K562 (cell line): ENCODE results near the gene NIPBL. TPM values are rescaled to one million over a fixed set of nuclear protein-coding genes. Genes with fewer than 3 reads are reported as not detected.

Experiments
- ATAC-seq: fragments of 200-7000 bp; cut with Tn5 transposase; 3 replicates; pipeline ENCODE4 v1.9.1; 2020; ENCODE audit warnings: moderate library complexity
- BruUV-seq: library from RNA; stranded (reverse); fragments of 400-500 nt; replicated peaks from 2 replicates; lab custom pipeline; 2021; lab: Mats Ljungman, UMichigan
- CTCF ChIA-PET: fragments of 300-600 bp; formaldehyde crosslinking; extraction: SDS; loops from one replicate; lab custom pipeline; 2021; ENCODE audit warnings: low intra/inter-chr PET ratio; lab: Yijun Ruan, JAX
- POLR2A ChIA-PET: fragments of 300-600, 350-650 bp; sonication (Branson Sonifier 250); formaldehyde crosslinking; extraction: SDS; loops from one replicate; lab custom pipeline; 2021; ENCODE audit warnings: antibody characterized with exemption, inconsistent platforms; lab: Yijun Ruan, JAX
- DNase-seq, 4 experiments: peaks; one replicate each; pipeline versions ENCODE4 v3.0.0 to v3.0.0-alpha.2; 2011 to 2018; ENCODE audit warnings: low spot score in 3 of 4, mixed read lengths in 3 of 4; ENCODE audit errors: extremely low read depth in 1 of 4
- FAIRE-seq: peaks from 2 replicates; lab custom pipeline; 2011; peaks lifted over from hg19 to GRCh38; lab: Jason Lieb, UNC
- H2AFZ ChIP-seq: 2 replicates; pipeline ENCODE4 v1.6.0; 2011; ENCODE audit warnings: low read depth, low read length, control low read depth, inconsistent platforms
- H3K27ac ChIP-seq: fragments of 200-600 bp; 3 replicates; pipeline ENCODE4 v1.8.0; 2011; ENCODE audit warnings: low read depth, mild to moderate bottlenecking, control low read depth, inconsistent platforms, low read length, moderate library complexity, mixed read lengths; ENCODE audit errors: extremely low read depth
- H3K27me3 ChIP-seq, 2 experiments: fragments of 300-600 bp in 1 of 2; 2 replicates in 1 of 2; 3 replicates in 1 of 2; pipeline versions ENCODE4 v1.6.0 to v1.8.0; 2011; ENCODE audit warnings: inconsistent platforms in 2 of 2, low read length in 2 of 2, mild to moderate bottlenecking in 1 of 2, mixed read lengths in 1 of 2, moderate library complexity in 1 of 2; ENCODE audit not compliant: control insufficient read depth in 2 of 2, insufficient read depth in 2 of 2
- H3K36me3 ChIP-seq: fragments of 300-600 bp; 3 replicates; pipeline ENCODE4 v1.8.0; 2011; ENCODE audit warnings: mild to moderate bottlenecking, low read length, inconsistent platforms; ENCODE audit not compliant: control insufficient read depth, insufficient read depth
- H3K4me1 ChIP-seq, 2 experiments: fragments of 200-600 bp in 1 of 2; replicated peaks in 1 of 2; 2 replicates in 1 of 2; 3 replicates in 1 of 2; pipeline versions ENCODE4 v1.5.1 to v1.8.0; 2011; ENCODE audit warnings: inconsistent platforms in 2 of 2, low read length in 2 of 2, mild to moderate bottlenecking in 1 of 2, mixed read lengths in 1 of 2, moderate library complexity in 1 of 2; ENCODE audit not compliant: control insufficient read depth in 2 of 2, insufficient read depth in 2 of 2
- H3K4me2 ChIP-seq: 2 replicates; pipeline ENCODE4 v1.6.1; 2011; ENCODE audit warnings: low read length, control low read depth, inconsistent platforms, mixed read lengths; ENCODE audit not compliant: insufficient read depth
- H3K4me3 ChIP-seq: fragments of 200-600 bp; sonication (generic), shearing (Covaris generic); 2 replicates; pipeline ENCODE4 v1.5.1; 2016; ENCODE audit warnings: control low read depth, inconsistent platforms
- H3K79me2 ChIP-seq: fragments of 200-600 bp; 3 replicates; pipeline ENCODE4 v1.8.0; 2011; ENCODE audit warnings: low read length, inconsistent platforms; ENCODE audit not compliant: control insufficient read depth, insufficient read depth
- H3K9ac ChIP-seq, 2 experiments: 2 replicates each; pipeline versions ENCODE4 v1.6.0 to v1.6.1; 2011; ENCODE audit warnings: low read depth in 2 of 2, low read length in 2 of 2, control low read depth in 1 of 2, inconsistent platforms in 1 of 2, mild to moderate bottlenecking in 1 of 2, mixed read lengths in 1 of 2; ENCODE audit not compliant: insufficient read depth in 1 of 2
- H3K9me1 ChIP-seq: one replicate; pipeline ENCODE4 v1.6.0; 2011; ENCODE audit warnings: inconsistent platforms, mild to moderate bottlenecking, low read length, moderate library complexity; ENCODE audit not compliant: control insufficient read depth, insufficient read depth
- H3K9me3 ChIP-seq: replicated peaks from 2 replicates; pipeline ENCODE4 v1.5.1; 2011; ENCODE audit warnings: low read depth, low read length, inconsistent platforms; ENCODE audit not compliant: control insufficient read depth, insufficient read depth
- H4K20me1 ChIP-seq: replicated peaks from 2 replicates; pipeline ENCODE4 v1.6.1; 2011; ENCODE audit warnings: low read length, inconsistent platforms, mixed read lengths; ENCODE audit not compliant: control insufficient read depth, insufficient read depth
- ASH1L ChIP-seq: fragments of 450-650 bp; IDR thresholded peaks from 2 replicates; pipeline ENCODE4 v1.6.1; 2018; ENCODE audit warnings: borderline replicate concordance, mild to moderate bottlenecking, low read depth; ENCODE audit not compliant: partially characterized antibody
- BMI1 ChIP-seq: fragments of 150-350 bp; IDR thresholded peaks from 2 replicates; pipeline ENCODE4 v1.6.1; 2014; ENCODE audit warnings: low read length
- CHCHD3 ChIP-seq: fragments of 250-450 bp; sonication (Bioruptor Pico); IDR thresholded peaks from 2 replicates; pipeline ENCODE4 v2.1.2; 2022; ENCODE audit warnings: mild to moderate bottlenecking
- EP400 ChIP-seq: fragments of 450-650 bp; IDR thresholded peaks from 2 replicates; pipeline ENCODE4 v1.6.1; 2017; ENCODE audit warnings: antibody characterized with exemption, mild to moderate bottlenecking, moderate library complexity
- KLF10 ChIP-seq: fragments of 250-450 bp; sonication (Bioruptor Pico); IDR thresholded peaks from 2 replicates; pipeline ENCODE4 v1.6.1; 2021; ENCODE audit warnings: matching md5 sums
- MLLT1 ChIP-seq, 2 experiments: fragments of 450-650 bp; IDR thresholded peaks; 2 replicates each; pipeline ENCODE4 v1.6.1; 2016
- RAD21 ChIP-seq, 2 experiments: fragments of 250-450 bp in 1 of 2; fragments of 450-650 bp in 1 of 2; sonication (Bioruptor Pico) in 1 of 2; formaldehyde crosslinking in 1 of 2; IDR thresholded peaks in 1 of 2; conservative IDR thresholded peaks in 1 of 2; 2 replicates each; pipeline versions ENCODE4 v1.4.0 to v1.8.0; 2020 to 2022; ENCODE audit warnings: mild to moderate bottlenecking in 2 of 2, moderate library complexity in 1 of 2
- RNF2 ChIP-seq: sonication (generic); IDR thresholded peaks from 2 replicates; pipeline ENCODE4 v1.6.1; 2016
- RNF219 ChIP-seq: fragments of 250-450 bp; sonication (Bioruptor Pico); IDR thresholded peaks from 2 replicates; pipeline ENCODE4 v1.5.0; 2022; ENCODE audit warnings: mild to moderate bottlenecking
- SRSF9 ChIP-seq: fragments of 200-400 bp; formaldehyde crosslinking; IDR thresholded peaks from 2 replicates; pipeline ENCODE4 v1.6.1; 2017; ENCODE audit warnings: low read depth, low read length, borderline replicate concordance
- STAT5B ChIP-seq: fragments of 250-450 bp; sonication (Bioruptor Pico); IDR thresholded peaks from 2 replicates; pipeline ENCODE4 v1.8.0; 2021; ENCODE audit warnings: mild to moderate bottlenecking, inconsistent platforms
- TSC22D4 ChIP-seq: fragments of 450-650 bp; IDR thresholded peaks from 2 replicates; pipeline ENCODE4 v1.6.1; 2016; ENCODE audit warnings: missing genetic modification characterization, missing biosample characterization, control low read depth
- ZBED1 ChIP-seq: IDR thresholded peaks from 2 replicates; pipeline ENCODE4 v1.6.1; 2014
- ZNF165 ChIP-seq: fragments of 250-450 bp; sonication (Bioruptor Pico); IDR thresholded peaks from 2 replicates; pipeline ENCODE4 v1.4.0; 2020; ENCODE audit warnings: borderline replicate concordance
- WGBS: fragments of 100-300 bp; shearing (Covaris generic); methylation state at CpG from one replicate; pipeline ENCODE4 v1.1.6; 2016; ENCODE audit warnings: low coverage, mixed read lengths; ENCODE audit not compliant: insufficient coverage; ENCODE audit errors: missing lambda C conversion rate; 5-methylcytosine and 5-hydroxymethylcytosine counted together
- in situ Hi-C: fragments of 300-500 bp; cut with MboI; formaldehyde crosslinking; loops from 4 replicates; pipeline ENCODE4 v1.15.0; 2018; ENCODE audit warnings: inconsistent platforms, mixed read lengths
- intact Hi-C: fragments of 100-400 bp; cut with micrococcal nuclease; formaldehyde crosslinking; loops from 2 replicates; pipeline ENCODE4 v1.14.2; 2022
- polyA plus RNA-seq, 8 experiments: library from polyadenylated mRNA; depleted of rRNA in 4 of 8; stranded (reverse) in 5 of 8; unstranded in 3 of 8; fragments of >200 nt; fragmentation: Nextera tagmentation in 2 of 8; fragmentation: Illumina TruSeq in 1 of 8; extraction: Ambion mirVana in 2 of 8; extraction: Trizol in 1 of 8; gene quantifications; 2 replicates each; pipeline versions ENCODE4 v1.2.1 to v1.2.3, GENCODE V29; 2011 to 2014; ENCODE audit warnings: inconsistent platforms in 1 of 8, missing spikeins in 1 of 8
- total RNA-seq, 7 experiments: library from RNA; depleted of rRNA in 6 of 7; stranded (reverse); fragments of >200 nt in 6 of 7; fragmentation: Illumina TruSeq in 2 of 7; extraction: Trizol in 2 of 7; gene quantifications; 2 replicates each; pipeline versions ENCODE4 v1.2.1 to v1.2.3, GENCODE V29; 2011 to 2021; ENCODE audit warnings: low replicate concordance in 1 of 7

NIPBL gene
- total and polyA plus RNA-seq, 9 of the 15 experiments (the other 6 are each of a cell fraction or from before 2014, with no cell fraction given), result 12.9 to 56.7 (median 38.9) TPM

- Histone ChIP-seq H3K9me1 (no peaks in the 10 kb centered on the region), H2AFZ (no peak overlapping the region), H3K4me2 (no peak overlapping the region), H4K20me1 (peaks cover 7% of the 10 kb centered on the region; the same call in 1 of the 2 replicates), H3K36me3 (peaks cover 4% of the 10 kb centered on the region; the same call in 2 of the 3 replicates), H3K4me3 (no peak overlapping the region), H3K27ac (no peak overlapping the region), H3K4me1 (no peaks in the 10 kb centered on the region), H3K27me3 (no peaks in the 10 kb centered on the region), H3K9me3 (no peaks in the 10 kb centered on the region), H3K79me2 (peaks cover 91% of the 10 kb centered on the region), H3K9ac (no peak overlapping the region)
- DNase-seq (no peak), ATAC-seq (no peak), FAIRE-seq (no peak)
- 87% methylated on average over 5 of the region's 5 CpGs for WGBS
- ChIA-PET CTCF (no interaction called here), POLR2A (interaction anchor here (0.7 kb wide), 1 partner anchor 10 kb away, joined by 3 read pairs; no protein-coding TSS in a partner anchor)
- TF ChIP-seq RAD21 (CRISPR knock-in tag; conservative IDR thresholded peaks at IDR 0.05 in 1 of 2, IDR thresholded peaks at IDR 0.05 in 1 of 2), result no peak
- TF ChIP-seq ZNF165 (CRISPR knock-in tag), result no peak
- no peak for TF ChIP-seq RNF219 (CRISPR knock-in tag)
- no peak for TF ChIP-seq ZBED1
- TF ChIP-seq SRSF9, result no peak
- no peak for TF ChIP-seq BMI1
- no peak for TF ChIP-seq KLF10 (CRISPR knock-in tag)
- TF ChIP-seq STAT5B (CRISPR knock-in tag), result no peak
- no peak for TF ChIP-seq MLLT1 (IDR thresholded peaks at IDR 0.05)
- TF ChIP-seq RNF2, result no peak
- TF ChIP-seq ASH1L, result no peak
- TF ChIP-seq TSC22D4 (tag), result no peak
- no peak for TF ChIP-seq EP400
- TF ChIP-seq CHCHD3 (CRISPR knock-in tag), result no peak
- in situ Hi-C loops (no loop called here), intact Hi-C loops (no loop called here)
- no TSS peak for BruUV-seq
Observed at GRCh38 chr5:36950586-36951457, 74.3 kb downstream of the NIPBL start.
